Fibroblast of lung (primary cell): ENCODE measurements around the gene MTF2. TPM values are rescaled to one million over a fixed set of nuclear protein-coding genes. Genes with fewer than 3 reads are reported as not detected.
"Not testable (repeated sequence)": the region's sequence is repeated elsewhere in the genome, so short reads cannot be mapped to it uniquely, and the experiment has no call there.

Experiments used
- DNase-seq, 2 donors: peaks; one replicate each; pipeline versions ENCODE4 v3.0.0 to v3.0.0-alpha.2; 2010; ENCODE audit warnings: low read depth in 2 of 2
- H2AFZ ChIP-seq: 2 replicates; pipeline ENCODE4 v1.5.1; 2012; ENCODE audit warnings: low read length, control low read depth, inconsistent platforms
- H3K27ac ChIP-seq: 2 replicates; pipeline ENCODE4 v1.5.1; 2011; ENCODE audit warnings: low read length, control low read depth; ENCODE audit not compliant: insufficient read depth
- H3K27me3 ChIP-seq: 2 replicates; pipeline ENCODE4 v1.5.1; 2011; ENCODE audit warnings: mild to moderate bottlenecking, low read length; ENCODE audit not compliant: control insufficient read depth, insufficient read depth
- H3K36me3 ChIP-seq: 2 replicates; pipeline ENCODE4 v1.5.1; 2011; ENCODE audit warnings: low read length; ENCODE audit not compliant: control insufficient read depth, insufficient read depth
- H3K4me1 ChIP-seq: 2 replicates; pipeline ENCODE4 v1.5.1; 2011; ENCODE audit warnings: low read length; ENCODE audit not compliant: control insufficient read depth, insufficient read depth; ENCODE audit errors: extremely low read depth
- H3K4me2 ChIP-seq: 2 replicates; pipeline ENCODE4 v1.5.1; 2011; ENCODE audit warnings: low read length, control low read depth; ENCODE audit not compliant: insufficient read depth; ENCODE audit errors: extremely low read depth
- H3K4me3 ChIP-seq, 4 experiments: fragments of 200-600 bp in 1 of 4; sonication (generic) in 1 of 4; replicated peaks in 1 of 4; 2 replicates each; pipeline ENCODE4 v1.5.1; 2011 to 2016; ENCODE audit warnings: low read length in 4 of 4, low read depth in 3 of 4, mild to moderate bottlenecking in 3 of 4, control low read depth in 2 of 4, inconsistent platforms in 1 of 4, mixed read lengths in 1 of 4; ENCODE audit not compliant: insufficient read depth in 1 of 4; ENCODE audit errors: control extremely low read depth in 1 of 4
- H3K79me2 ChIP-seq: 2 replicates; pipeline ENCODE4 v1.5.1; 2012; ENCODE audit warnings: mild to moderate bottlenecking, low read length, inconsistent platforms; ENCODE audit not compliant: control insufficient read depth, insufficient read depth
- H3K9ac ChIP-seq: 2 replicates; pipeline ENCODE4 v1.5.1; 2011; ENCODE audit warnings: mild to moderate bottlenecking, low read length, control low read depth; ENCODE audit not compliant: insufficient read depth
- H3K9me3 ChIP-seq: 2 replicates; pipeline ENCODE4 v1.5.1; 2012; ENCODE audit warnings: low read depth, low read length; ENCODE audit not compliant: control insufficient read depth, insufficient read depth
- H4K20me1 ChIP-seq: 2 replicates; pipeline ENCODE4 v1.5.1; 2011; ENCODE audit warnings: low read length; ENCODE audit not compliant: control insufficient read depth, insufficient read depth; ENCODE audit errors: extremely low read depth
- EZH2 ChIP-seq: IDR thresholded peaks from 2 replicates; pipeline ENCODE4 v1.5.1; 2012; ENCODE audit warnings: low read length, control low read depth, mild to moderate bottlenecking; ENCODE audit errors: missing control alignments
- polyA minus RNA-seq: library from RNA; depleted of rRNA, polyadenylated mRNA; stranded (reverse); fragments of >200 nt; gene quantifications from 2 replicates; pipeline ENCODE4 v1.2.3, GENCODE V29; 2011; ENCODE audit warnings: low replicate concordance
- polyA plus RNA-seq, 2 donors: library from polyadenylated mRNA; depleted of rRNA in 1 of 2; stranded (reverse) in 1 of 2; unstranded in 1 of 2; fragments of >200 nt; gene quantifications; 2 replicates each; pipeline ENCODE4 v1.2.1, GENCODE V29; 2011 to 2012; ENCODE audit warnings: missing spikeins in 1 of 2
- total RNA-seq: library from RNA; depleted of rRNA; stranded (reverse); fragments of >200 nt; gene quantifications from 2 replicates; pipeline ENCODE4 v1.2.1, GENCODE V29; 2014
- TF ChIP-seq, protein P1 (sequence below), 2 donors: IDR thresholded peaks in 1 of 2; conservative IDR thresholded peaks in 1 of 2; 1 replicate in 1 of 2; 2 replicates in 1 of 2; pipeline ENCODE4 v1.5.1; 2011 to 2012; ENCODE audit warnings: low read length in 2 of 2, control low read depth in 1 of 2, inconsistent platforms in 1 of 2, low read depth in 1 of 2, mild to moderate bottlenecking in 1 of 2

The MTF2 gene
- total RNA-seq (8.6 and 13.6 TPM in 2 replicates), polyA plus RNA-seq (8.9 and 14.3 TPM in 2 replicates), polyA minus RNA-seq (8.0 and 10.2 TPM in 2 replicates)
- polyA plus RNA-seq (2012): 5.0 and 7.5 TPM in 2 replicates

DNA sequence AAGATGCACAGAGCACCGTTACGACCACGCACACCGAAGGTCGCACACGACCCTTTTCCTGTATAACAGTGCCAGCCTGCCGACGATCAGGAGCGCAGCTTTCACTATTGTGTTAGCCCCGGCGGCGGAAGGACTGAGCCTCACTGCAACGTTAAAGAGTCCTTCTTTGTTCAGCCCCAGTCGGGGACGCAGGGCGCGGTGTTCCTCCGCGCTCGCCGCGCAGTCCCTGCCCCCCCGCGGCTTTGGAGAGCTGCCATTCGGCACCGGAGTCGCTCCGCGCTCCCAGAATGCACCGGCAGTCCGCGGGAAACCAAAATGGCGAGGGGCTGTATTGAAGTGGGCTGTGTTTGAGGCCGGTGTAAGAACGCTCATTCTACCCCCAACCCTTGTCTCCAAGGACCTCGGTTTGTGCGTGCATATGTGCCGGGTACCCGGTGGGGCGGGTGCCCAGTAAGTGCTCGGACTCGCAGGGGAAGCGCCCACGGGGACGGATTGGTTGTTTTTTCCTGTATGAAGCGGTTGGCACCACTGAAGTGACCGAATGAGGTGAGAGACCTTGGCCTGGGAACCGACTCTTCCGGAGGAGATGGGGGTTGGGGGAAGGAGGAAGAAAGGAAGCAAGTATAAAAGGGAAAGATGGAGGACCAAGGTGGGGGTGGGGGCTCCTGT is at the start of gene MTF2:
MTF2 (plus strand) TSS at position 298 of the 669 bp plus-strand sequence; CDS start at position 542, 244 bp downstream.
- H3K4me1 ChIP-seq: peaks cover 4% of the 10 kb centered on the region
- peak within 1 kb of the TSS; percentile 92 for H3K27ac ChIP-seq
- no peaks in the 10 kb centered on the region for H4K20me1 ChIP-seq
- DNase-seq: peak; percentile 98
- H3K36me3 ChIP-seq: no peaks in the 10 kb centered on the region
- no peaks in the 10 kb centered on the region for H3K9me3 ChIP-seq
- TF ChIP-seq EZH2: no peak
- TF ChIP-seq, protein P1, sequence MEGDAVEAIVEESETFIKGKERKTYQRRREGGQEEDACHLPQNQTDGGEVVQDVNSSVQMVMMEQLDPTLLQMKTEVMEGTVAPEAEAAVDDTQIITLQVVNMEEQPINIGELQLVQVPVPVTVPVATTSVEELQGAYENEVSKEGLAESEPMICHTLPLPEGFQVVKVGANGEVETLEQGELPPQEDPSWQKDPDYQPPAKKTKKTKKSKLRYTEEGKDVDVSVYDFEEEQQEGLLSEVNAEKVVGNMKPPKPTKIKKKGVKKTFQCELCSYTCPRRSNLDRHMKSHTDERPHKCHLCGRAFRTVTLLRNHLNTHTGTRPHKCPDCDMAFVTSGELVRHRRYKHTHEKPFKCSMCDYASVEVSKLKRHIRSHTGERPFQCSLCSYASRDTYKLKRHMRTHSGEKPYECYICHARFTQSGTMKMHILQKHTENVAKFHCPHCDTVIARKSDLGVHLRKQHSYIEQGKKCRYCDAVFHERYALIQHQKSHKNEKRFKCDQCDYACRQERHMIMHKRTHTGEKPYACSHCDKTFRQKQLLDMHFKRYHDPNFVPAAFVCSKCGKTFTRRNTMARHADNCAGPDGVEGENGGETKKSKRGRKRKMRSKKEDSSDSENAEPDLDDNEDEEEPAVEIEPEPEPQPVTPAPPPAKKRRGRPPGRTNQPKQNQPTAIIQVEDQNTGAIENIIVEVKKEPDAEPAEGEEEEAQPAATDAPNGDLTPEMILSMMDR (conservative IDR thresholded peaks at IDR 0.05 in 1 of 2, IDR thresholded peaks at IDR 0.05 in 1 of 2; ENCODE audit: low read depth in 1 of 2, low read length in 2 of 2): no peak
- H3K9ac ChIP-seq: peak within 1 kb of the TSS; percentile 84
- H3K4me2 ChIP-seq: peak within 1 kb of the TSS; percentile 97
- peaks cover 50% of the 10 kb centered on the region for H3K79me2 ChIP-seq
- peak within 1 kb of the TSS; percentile 99 for H2AFZ ChIP-seq
- peak within 1 kb of the TSS; percentile 75 to 99 (median 96) for H3K4me3 ChIP-seq
- H3K27me3 ChIP-seq: no peaks in the 10 kb centered on the region

GRCh38 chr1:93029317-93029716 is 49.8 kb upstream of the MTF2 start:
- Histone ChIP-seq H3K9ac (no peak overlapping the region), H4K20me1 (no peaks in the 10 kb centered on the region), H3K36me3 (no peaks in the 10 kb centered on the region), H3K4me2 (no peak overlapping the region), H3K4me3 (no peak overlapping the region), H3K27ac (no peak overlapping the region), H2AFZ (no peak overlapping the region), H3K9me3 (no peaks in the 10 kb centered on the region), H3K79me2 (no peaks in the 10 kb centered on the region), H3K4me1 (no peaks in the 10 kb centered on the region), H3K27me3 (peaks cover 13% of the 10 kb centered on the region)
- no peak for DNase-seq
- TF ChIP-seq, protein P1 (conservative IDR thresholded peaks at IDR 0.05 in 1 of 2, IDR thresholded peaks at IDR 0.05 in 1 of 2; ENCODE audit: low read depth in 1 of 2, low read length in 2 of 2): no peak
- no peak for TF ChIP-seq EZH2

GRCh38 chr1:93030191-93030590 is 48.9 kb upstream of the MTF2 start:
- H3K27me3 ChIP-seq: peaks cover 13% of the 10 kb centered on the region
- not testable (repeated sequence) for H3K4me3 ChIP-seq, H3K9ac ChIP-seq, H3K27ac ChIP-seq, DNase-seq, H3K79me2 ChIP-seq, H3K36me3 ChIP-seq, H4K20me1 ChIP-seq, H3K9me3 ChIP-seq, H2AFZ ChIP-seq, H3K4me1 ChIP-seq, H3K4me2 ChIP-seq
